Measurements from ENCODE around the gene FAM50A.

Gene FAM50A

DNA sequence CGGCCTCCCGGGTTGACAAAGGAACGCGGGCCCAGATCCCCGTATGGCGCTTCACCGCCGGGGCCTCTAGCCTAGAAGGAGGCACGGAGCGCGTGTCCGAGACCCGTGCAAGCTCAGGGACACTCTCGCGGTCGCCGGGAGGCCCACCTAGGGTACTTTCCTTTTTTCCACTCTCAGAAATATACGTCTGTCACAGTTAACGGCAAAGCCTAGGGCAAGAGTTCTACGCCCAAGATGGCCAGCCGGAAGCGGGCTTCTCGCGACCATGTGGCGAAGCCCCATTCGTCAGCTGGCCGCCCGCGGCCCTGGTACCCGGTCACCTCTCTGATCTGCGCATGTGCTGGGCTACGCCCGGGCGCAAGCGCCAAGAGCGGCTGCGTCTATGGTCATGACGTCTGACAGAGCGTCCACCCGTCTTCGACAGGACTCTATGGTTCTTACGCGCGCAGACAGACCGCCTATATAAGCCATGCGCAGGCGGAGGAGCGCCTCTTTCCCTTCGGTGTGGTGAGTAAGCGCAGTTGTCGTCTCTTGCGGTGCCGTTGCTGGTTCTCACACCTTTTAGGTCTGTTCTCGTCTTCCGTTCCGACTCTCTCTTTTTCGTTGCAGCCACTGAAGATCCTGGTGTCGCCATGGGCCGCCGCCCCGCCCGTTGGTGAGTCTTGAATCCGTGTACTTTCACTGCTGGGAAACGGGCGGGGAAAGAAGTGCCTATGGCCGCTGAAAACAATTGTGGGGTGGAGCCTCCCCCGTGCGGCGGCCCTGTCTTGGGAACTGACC lies 45.9 kb upstream of the FAM50A start, which contains the start of gene RPL10:
TSS of gene RPL10 (plus strand) at position 490 of the 780 bp plus-strand sequence. CDS start at position 633, 143 bp downstream.
- peak; percentile 93 to 95 for DNase-seq
- Histone ChIP-seq H3K27ac (ENCODE audit: low read depth, low read length) (peak within 1 kb of the TSS; percentile 94), H3K79me1 (ENCODE audit: low read length) (peaks cover 15% of the 10 kb centered on the region), H3K4me2 (ENCODE audit: low read length) (peak within 1 kb of the TSS; percentile 80), H3K18ac (ENCODE audit: low read length) (peak within 1 kb of the TSS; percentile 87), H3K4me3 (ENCODE audit: low read depth, low read length) (peak within 1 kb of the TSS; percentile 91), H3K79me2 (ENCODE audit: control insufficient read depth, insufficient read depth, low read length, poor library complexity) (peaks cover 7% of the 10 kb centered on the region), H3K4ac (ENCODE audit: low read depth, low read length) (peak within 1 kb of the TSS; percentile 98), H2BK120ac (ENCODE audit: insufficient read depth, low read length, poor library complexity) (peak within 1 kb of the TSS; percentile 93), H3K9me3 (ENCODE audit: insufficient read depth, low read depth, low read length) (peaks cover 1% of the 10 kb centered on the region), H2BK5ac (ENCODE audit: low read depth, low read length, poor library complexity) (peak within 1 kb of the TSS; percentile 92), H3K4me1 (ENCODE audit: control insufficient read depth in 1 of 2, insufficient read depth in 2 of 2, low read length in 2 of 2) (peaks cover 0 to 3% of the 10 kb centered on the region in 2 experiments), H2AK5ac (ENCODE audit: low read length) (peak within 1 kb of the TSS; percentile 94), H4K91ac (ENCODE audit: low read depth, low read length) (peak within 1 kb of the TSS; percentile 91), H4K8ac (ENCODE audit: low read depth, low read length) (peak within 1 kb of the TSS; percentile 93), H3K23ac (ENCODE audit: low read length) (no peak within 1 kb of the TSS), H4K12ac (ENCODE audit: low read depth, low read length) (peak within 1 kb of the TSS; percentile 92), H3K27me3 (ENCODE audit: insufficient read depth, low read length) (no peaks in the 10 kb centered on the region), H3K9ac (ENCODE audit: low read length) (peak within 1 kb of the TSS; percentile 91), H3K36me3 (ENCODE audit: control insufficient read depth in 1 of 2, insufficient read depth in 2 of 2, low read length in 2 of 2) (peaks cover 24 to 27% of the 10 kb centered on the region in 2 experiments), H2BK12ac (ENCODE audit: low read length) (no peak within 1 kb of the TSS), H2AFZ (ENCODE audit: insufficient read depth, low read length, poor library complexity) (peak within 1 kb of the TSS; percentile 43), H3K14ac (ENCODE audit: low read length) (peak within 1 kb of the TSS; percentile 90)
- no CpG with 5 or more reads among the region's 69 CpGs for WGBS (ENCODE audit: extremely low coverage, insufficient coverage, insufficient read length)

DNA sequence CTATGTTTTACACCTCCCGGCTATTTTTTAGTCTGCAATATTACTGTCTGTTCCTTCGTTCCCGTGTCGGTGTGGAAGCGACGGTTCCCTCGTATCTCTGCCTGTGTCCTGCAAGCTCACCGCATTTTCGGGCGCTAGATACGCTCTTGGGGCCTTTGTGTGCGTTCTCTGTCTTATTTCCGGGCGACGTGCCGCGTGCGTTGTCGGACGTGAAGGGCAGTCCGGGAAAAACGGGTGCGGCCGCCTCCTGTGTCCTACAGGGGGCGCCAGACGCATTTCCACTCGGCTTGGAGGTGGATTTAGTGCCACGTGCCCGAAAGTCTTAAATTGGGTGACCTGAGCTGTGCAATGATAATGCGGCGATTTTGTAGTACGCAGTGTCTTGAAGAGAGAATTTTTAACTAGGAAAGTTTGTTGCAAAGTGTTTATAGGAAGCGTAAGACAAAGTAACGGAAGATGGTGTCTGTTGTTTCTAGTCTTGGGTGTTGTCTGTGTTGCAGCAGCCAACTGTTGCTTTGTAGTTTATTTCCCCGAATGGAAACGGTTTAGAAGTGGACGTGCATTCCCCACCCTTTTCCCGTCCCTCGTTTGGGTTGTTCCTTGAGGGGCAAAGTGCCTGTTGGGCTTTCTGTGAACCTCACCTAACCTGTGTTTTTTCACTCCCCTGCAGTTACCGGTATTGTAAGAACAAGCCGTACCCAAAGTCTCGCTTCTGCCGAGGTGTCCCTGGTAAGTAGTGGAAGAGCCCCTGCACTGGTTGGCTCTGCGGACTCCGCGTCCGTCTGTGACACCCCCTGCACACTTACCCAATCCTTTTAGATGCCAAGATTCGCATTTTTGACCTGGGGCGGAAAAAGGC lies 45.0 kb upstream of the FAM50A start:
- peak overlapping the region; percentile 93 for H4K8ac ChIP-seq (ENCODE audit: low read depth, low read length)
- H3K23ac ChIP-seq (ENCODE audit: low read length) = no peak overlapping the region
- H3K4ac ChIP-seq (ENCODE audit: low read depth, low read length) = peak overlapping the region; percentile 98
- no peak overlapping the region for H2AFZ ChIP-seq (ENCODE audit: insufficient read depth, low read length, poor library complexity)
- H3K9ac ChIP-seq (ENCODE audit: low read length) = peak overlapping the region; percentile 91
- H3K27ac ChIP-seq (ENCODE audit: low read depth, low read length) = peak overlapping the region; percentile 92
- H2BK5ac ChIP-seq (ENCODE audit: low read depth, low read length, poor library complexity) = peak overlapping the region; percentile 92
- H2AK5ac ChIP-seq (ENCODE audit: low read length) = peak overlapping the region; percentile 94
- no peak overlapping the region for H2BK12ac ChIP-seq (ENCODE audit: low read length)
- peaks cover 15% of the 10 kb centered on the region for H3K79me1 ChIP-seq (ENCODE audit: low read length)
- H3K4me1 ChIP-seq (ENCODE audit: control insufficient read depth in 1 of 2, insufficient read depth in 2 of 2, low read length in 2 of 2) = peaks cover 0 to 3% of the 10 kb centered on the region in 2 experiments
- peak overlapping the region; percentile 90 for H3K14ac ChIP-seq (ENCODE audit: low read length)
- H3K36me3 ChIP-seq (ENCODE audit: control insufficient read depth in 1 of 2, insufficient read depth in 2 of 2, low read length in 2 of 2) = peaks cover 24 to 27% of the 10 kb centered on the region in 2 experiments
- peaks cover 1% of the 10 kb centered on the region for H3K9me3 ChIP-seq (ENCODE audit: insufficient read depth, low read depth, low read length)
- H3K27me3 ChIP-seq (ENCODE audit: insufficient read depth, low read length) = no peaks in the 10 kb centered on the region
- H4K12ac ChIP-seq (ENCODE audit: low read depth, low read length) = peak overlapping the region; percentile 92
- DNase-seq = peak; percentile 70 to 77
- H3K4me2 ChIP-seq (ENCODE audit: low read length) = peak overlapping the region; percentile 69
- peaks cover 7% of the 10 kb centered on the region for H3K79me2 ChIP-seq (ENCODE audit: control insufficient read depth, insufficient read depth, low read length, poor library complexity)
- peak overlapping the region; percentile 91 for H4K91ac ChIP-seq (ENCODE audit: low read depth, low read length)
- peak overlapping the region; percentile 91 for H3K4me3 ChIP-seq (ENCODE audit: low read depth, low read length)
- peak overlapping the region; percentile 93 for H2BK120ac ChIP-seq (ENCODE audit: insufficient read depth, low read length, poor library complexity)
- peak overlapping the region; percentile 87 for H3K18ac ChIP-seq (ENCODE audit: low read length)
- no CpG with 5 or more reads among the region's 49 CpGs for WGBS (ENCODE audit: extremely low coverage, insufficient coverage, insufficient read length)

DNA sequence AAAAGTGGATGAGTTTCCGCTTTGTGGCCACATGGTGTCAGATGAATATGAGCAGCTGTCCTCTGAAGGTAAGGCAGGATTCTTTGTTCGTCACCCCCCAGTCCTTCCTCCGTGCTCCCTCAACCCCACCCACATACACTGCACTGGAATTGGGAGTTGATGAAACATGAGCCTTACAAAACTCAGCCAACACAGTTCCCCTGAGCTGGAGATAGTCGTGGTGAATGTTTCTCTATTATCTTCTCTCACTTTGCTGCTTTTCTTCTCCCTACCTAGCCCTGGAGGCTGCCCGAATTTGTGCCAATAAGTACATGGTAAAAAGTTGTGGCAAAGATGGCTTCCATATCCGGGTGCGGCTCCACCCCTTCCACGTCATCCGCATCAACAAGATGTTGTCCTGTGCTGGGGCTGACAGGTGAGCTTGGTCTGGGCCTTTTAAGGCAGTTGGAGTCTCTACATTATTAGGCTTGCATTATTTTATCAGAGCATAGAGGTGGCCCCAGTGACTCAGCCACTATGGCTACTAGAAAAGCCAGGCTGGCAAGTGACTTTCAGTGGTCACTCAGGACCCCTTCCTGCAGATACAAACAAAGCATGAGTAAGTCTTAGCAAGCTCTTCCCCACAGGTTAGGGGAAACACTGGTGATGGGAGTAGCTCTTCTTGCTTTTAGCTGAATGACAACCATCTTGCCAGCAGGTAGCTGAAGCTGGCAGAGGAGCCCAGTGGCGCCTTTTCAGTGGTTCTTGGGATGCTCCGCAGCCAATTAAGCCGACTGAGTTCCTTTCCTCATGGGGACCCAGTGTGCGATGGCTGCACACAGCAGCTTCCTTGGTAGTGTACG lies 44.2 kb upstream of the FAM50A start:
- Histone ChIP-seq H2AK5ac (ENCODE audit: low read length) (no peak overlapping the region), H3K27me3 (ENCODE audit: insufficient read depth, low read length) (no peaks in the 10 kb centered on the region), H4K91ac (ENCODE audit: low read depth, low read length) (no peak overlapping the region), H2BK12ac (ENCODE audit: low read length) (no peak overlapping the region), H3K9me3 (ENCODE audit: insufficient read depth, low read depth, low read length) (peaks cover 1% of the 10 kb centered on the region), H3K4me1 (ENCODE audit: control insufficient read depth in 1 of 2, insufficient read depth in 2 of 2, low read length in 2 of 2) (peaks cover 0 to 3% of the 10 kb centered on the region in 2 experiments), H3K14ac (ENCODE audit: low read length) (peak overlapping the region; percentile 62), H3K4ac (ENCODE audit: low read depth, low read length) (peak overlapping the region; percentile 24), H3K4me3 (ENCODE audit: low read depth, low read length) (peak overlapping the region; percentile 91), H3K79me1 (ENCODE audit: low read length) (peaks cover 15% of the 10 kb centered on the region), H3K4me2 (ENCODE audit: low read length) (peak overlapping the region; percentile 69), H3K79me2 (ENCODE audit: control insufficient read depth, insufficient read depth, low read length, poor library complexity) (peaks cover 7% of the 10 kb centered on the region), H3K9ac (ENCODE audit: low read length) (peak overlapping the region; percentile 82), H2AFZ (ENCODE audit: insufficient read depth, low read length, poor library complexity) (no peak overlapping the region), H3K18ac (ENCODE audit: low read length) (no peak overlapping the region), H4K8ac (ENCODE audit: low read depth, low read length) (no peak overlapping the region), H3K23ac (ENCODE audit: low read length) (no peak overlapping the region), H2BK5ac (ENCODE audit: low read depth, low read length, poor library complexity) (no peak overlapping the region), H3K27ac (ENCODE audit: low read depth, low read length) (no peak overlapping the region), H4K12ac (ENCODE audit: low read depth, low read length) (no peak overlapping the region), H2BK120ac (ENCODE audit: insufficient read depth, low read length, poor library complexity) (no peak overlapping the region), H3K36me3 (ENCODE audit: control insufficient read depth in 1 of 2, insufficient read depth in 2 of 2, low read length in 2 of 2) (peaks cover 24 to 27% of the 10 kb centered on the region in 2 experiments)
- DNase-seq = no peak
- no CpG with 5 or more reads among the region's 14 CpGs for WGBS (ENCODE audit: extremely low coverage, insufficient coverage, insufficient read length)
